Ascending aorta (tissue), 2 donors: Measurements from ENCODE around the gene CHST1. TPM values are rescaled to one million over a fixed set of nuclear protein-coding genes. Genes with fewer than 3 reads are reported as not detected.

Experiments
- DNase-seq, 2 donors: peaks; one replicate each; pipeline ENCODE4 v3.0.0-alpha.2; 2019; ENCODE audit warnings: low spot score in 2 of 2
- H3K27ac ChIP-seq, 2 donors: fragments of 200-600 bp; sonication (generic); one replicate each; pipeline ENCODE4 v1.5.1; 2016 to 2017; ENCODE audit warnings: mild to moderate bottlenecking in 1 of 2
- H3K27me3 ChIP-seq: fragments of 200-600 bp; sonication (generic); one replicate; pipeline ENCODE4 v1.5.1; 2017
- H3K36me3 ChIP-seq, 2 donors: fragments of 200-600 bp; sonication (generic); one replicate each; pipeline ENCODE4 v1.5.1; 2016
- H3K4me1 ChIP-seq, 2 donors: fragments of 200-600 bp; sonication (generic); one replicate each; pipeline ENCODE4 v1.5.1; 2016 to 2017; ENCODE audit warnings: mild to moderate bottlenecking in 1 of 2
- H3K4me3 ChIP-seq, 2 donors: fragments of 200-600 bp; sonication (generic); one replicate each; pipeline ENCODE4 v1.5.1; 2016 to 2017; ENCODE audit warnings: mild to moderate bottlenecking in 1 of 2
- H3K9me3 ChIP-seq, 2 donors: fragments of 200-600 bp; sonication (generic); one replicate each; pipeline ENCODE4 v1.5.1; 2016
- CTCF ChIP-seq, 3 experiments: fragments of 200-600 bp in 2 of 3; fragments of 450-650 bp in 1 of 3; sonication (generic) in 2 of 3; IDR thresholded peaks; one replicate each; pipeline ENCODE4 v1.5.1; 2016 to 2019; ENCODE audit warnings: antibody characterized with exemption in 3 of 3, mild to moderate bottlenecking in 1 of 3, moderate library complexity in 1 of 3
- intact Hi-C: fragments of 100-400 bp; cut with DNase I; formaldehyde crosslinking; loops from one replicate; pipeline ENCODE4 v1.15.1; 2023
- total RNA-seq: library from RNA; depleted of rRNA; stranded (reverse); fragments of >200 nt; gene quantifications from one replicate; pipeline ENCODE4 v1.1.0, GENCODE V29; 2016

The CHST1 gene
- total RNA-seq, 1 donor from 2014 or later = 40.2 TPM

GRCh38 chr11:45661439-45662055 lies 3.9 kb downstream of the CHST1 start:
- intact Hi-C loops = loop anchor here (5.0 to 10.0 kb wide), 3 partner anchors 256 to 567 kb away; partner anchors contain the start of genes PEX16 and PRDM11
- H3K9me3 ChIP-seq = no peaks in the 10 kb centered on the region
- no peaks in the 10 kb centered on the region for H3K36me3 ChIP-seq
- no peak for TF ChIP-seq CTCF (IDR thresholded peaks at IDR 0.05)
- H3K27me3 ChIP-seq = no peaks in the 10 kb centered on the region
- H3K27ac ChIP-seq = no peak overlapping the region
- DNase-seq = no peak
- peaks cover 0 to 40% of the 10 kb centered on the region in 2 donors for H3K4me1 ChIP-seq
- no peak overlapping the region for H3K4me3 ChIP-seq

- DNase-seq = no peak
- TF ChIP-seq CTCF (IDR thresholded peaks at IDR 0.05) = no peak
- Histone ChIP-seq H3K4me3 (no peak overlapping the region), H3K9me3 (no peaks in the 10 kb centered on the region), H3K27ac (no peak overlapping the region), H3K4me1 (peaks cover 0 to 37% of the 10 kb centered on the region in 2 donors), H3K36me3 (no peaks in the 10 kb centered on the region), H3K27me3 (no peaks in the 10 kb centered on the region)
- intact Hi-C loops = loop anchor here (5.0 to 10.0 kb wide), 3 partner anchors 256 to 566 kb away; partner anchors contain the start of genes PEX16 and PRDM11
These were observed 4.5 kb downstream of the CHST1 start for GRCh38 chr11:45660729-45661438.

- H3K4me1 ChIP-seq = peaks cover 4 to 43% of the 10 kb centered on the region in 2 donors
- H3K27ac ChIP-seq = no peak overlapping the region
- no peaks in the 10 kb centered on the region for H3K36me3 ChIP-seq
- intact Hi-C loops = loop anchor here (5.0 to 10.0 kb wide), 4 partner anchors 258 to 1095 kb away; partner anchors contain the start of genes CD82, PEX16 and PRDM11
- no peak for DNase-seq
- no peaks in the 10 kb centered on the region for H3K9me3 ChIP-seq
- TF ChIP-seq CTCF (IDR thresholded peaks at IDR 0.05) = no peak
- H3K27me3 ChIP-seq = no peaks in the 10 kb centered on the region
- no peak overlapping the region for H3K4me3 ChIP-seq
These were observed 5.6 kb downstream of the CHST1 start for GRCh38 chr11:45659818-45660160.

- Histone ChIP-seq H3K9me3 (no peaks in the 10 kb centered on the region), H3K27me3 (no peaks in the 10 kb centered on the region), H3K4me1 (peaks cover 4 to 44% of the 10 kb centered on the region in 2 donors), H3K4me3 (no peak overlapping the region), H3K36me3 (no peaks in the 10 kb centered on the region), H3K27ac (peak overlapping the region; percentile 14 to 54)
- no peak for DNase-seq
- no peak for TF ChIP-seq CTCF (IDR thresholded peaks at IDR 0.05)
- intact Hi-C loops = loop anchor here (10.0 kb wide), 1 partner anchor 1094 kb away; the partner anchor contains the start of gene CD82
These were observed 6.2 kb downstream of the CHST1 start for GRCh38 chr11:45659031-45659817.

GRCh38 chr11:45658292-45658991 lies 7.0 kb downstream of the CHST1 start:
- H3K27me3 ChIP-seq = no peaks in the 10 kb centered on the region

More at GRCh38 chr11:45658292-45658991, 7.0 kb downstream of the CHST1 start:
- intact Hi-C loops = loop anchor here (10.0 kb wide), 1 partner anchor 1094 kb away; the partner anchor contains the start of gene CD82
- no peaks in the 10 kb centered on the region for H3K9me3 ChIP-seq
- TF ChIP-seq CTCF (IDR thresholded peaks at IDR 0.05) = no peak
- DNase-seq = peak; percentile 39 to 89
- H3K4me1 ChIP-seq = peaks cover 4 to 42% of the 10 kb centered on the region in 2 donors
- H3K27ac ChIP-seq = peak overlapping the region; percentile 14 to 54
- H3K36me3 ChIP-seq = no peaks in the 10 kb centered on the region
- H3K4me3 ChIP-seq = no peak overlapping the region
